COR-L47 (cell line): ENCODE data around the gene PRDM5.
"Not testable (repeated sequence)": the region's sequence is repeated elsewhere in the genome, so short reads cannot be mapped to it uniquely, and the experiment has no call there.

Source experiments
- DNase-seq: peaks from one replicate; lab custom pipeline; 2025; lab: John Stamatoyannopoulos, UW

The PRDM5 gene

DNA sequence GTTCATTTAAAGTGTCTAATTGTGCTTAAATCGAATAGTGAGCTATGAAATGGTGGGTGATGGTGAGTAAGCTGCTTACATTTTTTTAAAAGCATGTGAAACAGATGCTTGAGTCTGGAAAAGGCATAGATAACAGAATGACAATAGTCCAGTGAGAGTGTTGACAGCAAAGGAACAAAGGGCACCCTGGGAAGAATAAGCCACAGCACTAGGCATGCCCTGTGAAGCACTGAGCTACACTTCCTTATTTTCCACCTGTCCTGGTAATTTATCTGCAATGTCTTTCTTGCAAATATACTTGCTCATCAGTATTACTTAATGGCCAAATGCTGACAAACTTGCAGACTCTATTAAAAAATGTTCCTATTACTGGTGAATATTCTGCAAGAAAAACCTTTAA, 168.7 kb downstream of the PRDM5 start:
- peak; percentile 29 for DNase-seq

DNA sequence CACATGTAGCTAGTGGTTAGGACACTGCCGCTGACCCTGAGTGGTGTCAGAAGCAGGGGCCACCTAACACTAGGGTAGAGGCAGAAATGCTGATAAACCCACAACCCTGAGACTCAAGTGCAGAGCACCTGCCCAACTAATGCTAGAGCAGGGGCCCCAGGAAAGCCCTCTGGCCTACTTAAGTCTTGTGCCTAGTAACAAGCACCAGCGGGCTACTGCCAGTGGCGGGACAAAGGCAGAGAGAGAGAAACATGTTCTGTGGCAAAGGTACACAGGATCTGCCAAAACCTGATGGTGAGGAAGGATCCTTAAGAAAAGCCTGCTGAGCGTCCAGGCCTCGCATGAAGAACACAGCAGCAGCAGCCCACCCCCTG, 172.4 kb downstream of the PRDM5 start:
- no peak for DNase-seq

DNA sequence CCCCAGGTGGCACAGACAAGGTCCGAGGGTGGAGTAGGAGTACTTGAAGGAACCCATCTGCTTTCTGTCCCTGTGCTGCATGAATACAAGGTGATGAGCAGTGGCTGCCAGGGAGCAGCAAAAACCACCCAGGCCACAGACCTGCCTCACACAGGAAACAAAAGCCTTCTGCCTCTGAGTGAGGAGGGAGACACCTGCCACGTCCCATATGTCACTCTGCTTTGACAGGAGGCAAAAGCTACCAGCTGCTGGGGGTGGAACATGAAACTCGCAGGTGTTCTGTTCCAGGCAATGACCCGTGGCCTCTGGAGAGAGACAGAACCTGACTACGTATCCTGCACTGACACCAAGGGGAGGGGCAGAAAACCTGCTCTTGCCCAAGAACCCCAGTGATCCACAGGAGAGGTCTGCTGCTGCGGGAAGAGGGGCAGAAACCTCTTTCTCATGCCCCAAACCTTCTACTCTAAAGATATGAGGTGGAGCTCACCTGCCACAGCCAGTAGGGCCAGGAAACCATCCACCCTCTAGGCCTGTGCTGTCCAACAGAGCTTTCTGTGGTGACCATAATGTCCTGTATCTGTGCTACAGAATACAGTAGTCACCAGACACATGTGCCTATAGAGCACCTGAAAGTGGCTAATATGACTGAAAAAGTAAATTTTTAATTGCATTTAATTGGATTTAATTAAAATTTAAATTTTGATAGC, 172.9 kb downstream of the PRDM5 start:
- peak; percentile 31 for DNase-seq

DNA sequence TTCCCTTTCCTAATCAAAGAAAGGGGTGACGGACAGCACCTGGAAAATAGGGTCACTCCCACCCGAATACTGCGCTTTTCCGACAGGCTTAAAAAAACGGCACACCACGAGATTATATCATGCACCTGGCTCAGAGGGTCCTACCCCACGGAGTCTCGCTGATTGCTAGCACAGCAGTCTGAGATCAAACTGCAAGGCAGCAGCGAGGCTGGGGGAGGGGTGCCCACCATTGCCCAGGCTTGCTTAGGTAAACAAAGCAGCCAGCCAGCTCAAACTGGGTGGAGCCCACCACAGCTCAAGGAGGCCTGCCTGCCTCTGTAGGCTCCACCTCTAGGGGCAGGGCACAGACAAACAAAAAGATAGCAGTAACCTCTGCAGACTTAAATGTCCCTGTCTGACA, 180.9 kb downstream of the PRDM5 start:
- DNase-seq = not testable (repeated sequence)

DNA sequence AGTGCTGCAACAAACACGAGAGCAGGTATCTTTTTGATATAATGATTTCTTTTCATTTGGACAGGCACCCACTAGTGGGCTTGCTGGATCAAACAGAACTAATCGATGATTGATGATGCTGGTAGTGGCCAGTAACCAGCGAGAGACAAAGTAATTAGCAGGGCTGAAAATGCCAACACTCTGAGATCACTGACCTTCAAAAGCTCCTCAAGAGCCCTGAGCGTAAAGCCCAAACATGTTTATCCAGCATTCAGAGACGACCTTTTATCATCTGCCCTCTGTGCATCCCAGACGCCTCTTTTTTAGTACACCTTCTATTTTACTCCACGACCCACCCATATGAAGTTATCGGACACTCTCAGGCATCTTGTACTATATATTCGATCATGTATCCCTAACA, 186.2 kb downstream of the PRDM5 start:
- no peak for DNase-seq

DNA sequence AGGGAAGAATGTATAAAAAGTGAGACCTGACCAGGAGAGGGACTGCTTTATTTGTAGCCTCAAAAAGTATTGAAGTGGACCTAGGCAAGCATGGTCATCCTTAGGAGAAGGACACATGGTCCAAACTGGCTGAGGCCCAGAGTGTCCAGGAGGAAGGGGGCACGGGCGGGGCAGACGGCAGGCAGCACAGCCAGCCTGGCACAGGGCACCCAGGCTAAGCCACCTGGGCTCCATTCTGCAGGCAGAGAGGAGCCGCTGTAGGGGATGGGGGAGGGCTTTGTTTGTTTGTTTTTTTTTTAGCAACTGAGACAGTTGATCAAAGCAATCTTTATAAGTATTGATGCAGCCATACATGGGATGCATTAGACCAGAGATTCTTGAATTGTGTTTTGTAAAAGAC, 188.6 kb downstream of the PRDM5 start:
- no peak for DNase-seq

DNA sequence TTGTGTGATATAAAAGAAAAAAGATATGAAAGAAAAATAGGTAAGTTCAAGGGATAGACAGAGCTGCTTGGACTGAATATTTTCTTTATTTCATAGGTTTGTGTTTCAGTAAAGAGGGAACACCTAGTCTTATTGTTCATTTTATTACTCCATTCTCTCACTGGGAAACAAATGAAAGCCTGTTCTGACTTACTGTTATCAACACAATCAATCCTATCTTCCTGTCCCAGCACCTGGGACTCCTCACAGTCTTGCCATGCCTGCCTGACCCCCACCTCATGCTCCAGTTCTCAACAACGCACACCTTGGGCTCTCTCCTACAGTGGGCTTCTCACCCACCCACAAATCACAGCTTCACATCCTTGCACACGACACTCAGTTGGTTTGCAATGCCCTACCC, 189.5 kb downstream of the PRDM5 start:
- no peak for DNase-seq

DNA sequence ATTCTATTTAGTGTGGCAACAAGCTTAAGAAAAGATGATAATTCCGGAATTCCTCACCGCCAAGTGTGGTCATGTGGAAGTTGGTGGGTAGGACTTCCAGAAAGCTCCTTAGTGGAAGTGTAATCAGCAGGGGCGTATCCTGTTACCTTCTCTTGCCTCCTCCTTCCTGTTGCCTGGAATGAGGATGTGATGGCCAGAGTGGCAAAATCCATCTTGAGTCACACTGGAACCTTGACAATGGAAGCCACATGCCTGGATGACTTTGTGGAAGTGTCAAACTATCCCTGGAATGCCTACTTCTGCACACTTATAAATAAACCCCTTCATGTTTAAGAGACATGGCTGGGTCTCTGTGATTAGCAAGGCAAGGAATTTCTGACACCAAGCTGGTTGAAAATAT, 191.0 kb downstream of the PRDM5 start:
- no peak for DNase-seq

DNA sequence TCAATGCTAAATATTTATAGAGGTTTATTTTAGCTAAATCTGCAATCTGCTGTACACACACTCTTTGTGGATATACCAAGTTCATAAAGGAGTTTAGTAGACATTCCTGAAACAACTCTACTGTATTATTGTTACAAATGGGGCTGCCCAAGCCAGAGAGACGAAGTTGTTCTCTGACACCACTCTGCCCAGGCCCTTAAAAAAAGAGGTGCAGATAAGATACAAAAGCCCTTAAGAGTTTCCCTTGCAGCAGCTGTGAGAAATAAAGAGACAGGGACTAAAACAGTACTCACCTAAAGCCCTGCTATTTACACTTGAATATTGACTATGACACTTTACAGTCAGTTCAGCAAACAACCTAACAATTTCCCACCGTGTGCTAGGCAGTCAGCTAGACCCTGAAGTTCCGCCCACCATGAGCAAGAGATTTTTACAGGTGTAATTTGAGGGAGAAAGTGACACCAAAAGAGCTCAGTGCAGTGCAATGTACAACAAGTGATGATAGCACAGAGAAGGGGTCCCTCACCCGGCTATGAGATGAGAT, 191.7 kb downstream of the PRDM5 start:
- DNase-seq = no peak

DNA sequence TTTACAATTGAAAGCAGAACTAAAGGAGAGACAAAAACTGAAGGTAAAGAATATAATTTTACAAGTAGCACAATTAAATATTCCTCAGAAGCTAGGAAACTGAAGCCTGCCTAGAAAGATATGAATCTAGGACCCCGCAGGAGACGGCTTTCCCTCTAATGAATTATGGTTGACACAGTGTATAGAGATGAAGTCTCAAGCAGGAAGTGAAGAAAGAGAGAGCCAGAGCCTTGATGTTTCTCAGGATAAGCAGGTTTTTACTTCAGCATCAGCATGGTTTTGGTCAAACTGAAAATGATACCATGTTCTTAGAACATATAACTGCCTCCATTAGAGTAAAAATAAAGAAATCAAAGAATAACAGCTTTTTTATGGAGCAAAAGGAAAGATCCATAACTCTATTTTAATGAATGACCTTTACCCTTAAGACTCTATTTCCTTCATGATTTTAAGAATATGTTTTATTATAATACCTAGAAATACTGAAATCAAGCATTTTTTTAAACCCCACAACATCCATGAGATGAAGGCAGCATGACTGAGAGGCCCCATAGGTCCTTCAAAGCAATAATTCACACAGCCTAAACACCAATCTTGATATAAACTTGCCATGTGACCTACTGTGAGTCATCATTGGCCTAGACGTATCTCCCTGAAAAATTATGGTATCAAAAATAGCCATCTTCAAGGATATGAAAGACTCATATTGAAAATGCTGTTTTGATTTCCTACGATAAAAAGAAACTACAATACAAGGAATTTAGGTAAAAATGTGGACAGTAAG, 193.4 kb downstream of the PRDM5 start:
- no peak for DNase-seq

DNA sequence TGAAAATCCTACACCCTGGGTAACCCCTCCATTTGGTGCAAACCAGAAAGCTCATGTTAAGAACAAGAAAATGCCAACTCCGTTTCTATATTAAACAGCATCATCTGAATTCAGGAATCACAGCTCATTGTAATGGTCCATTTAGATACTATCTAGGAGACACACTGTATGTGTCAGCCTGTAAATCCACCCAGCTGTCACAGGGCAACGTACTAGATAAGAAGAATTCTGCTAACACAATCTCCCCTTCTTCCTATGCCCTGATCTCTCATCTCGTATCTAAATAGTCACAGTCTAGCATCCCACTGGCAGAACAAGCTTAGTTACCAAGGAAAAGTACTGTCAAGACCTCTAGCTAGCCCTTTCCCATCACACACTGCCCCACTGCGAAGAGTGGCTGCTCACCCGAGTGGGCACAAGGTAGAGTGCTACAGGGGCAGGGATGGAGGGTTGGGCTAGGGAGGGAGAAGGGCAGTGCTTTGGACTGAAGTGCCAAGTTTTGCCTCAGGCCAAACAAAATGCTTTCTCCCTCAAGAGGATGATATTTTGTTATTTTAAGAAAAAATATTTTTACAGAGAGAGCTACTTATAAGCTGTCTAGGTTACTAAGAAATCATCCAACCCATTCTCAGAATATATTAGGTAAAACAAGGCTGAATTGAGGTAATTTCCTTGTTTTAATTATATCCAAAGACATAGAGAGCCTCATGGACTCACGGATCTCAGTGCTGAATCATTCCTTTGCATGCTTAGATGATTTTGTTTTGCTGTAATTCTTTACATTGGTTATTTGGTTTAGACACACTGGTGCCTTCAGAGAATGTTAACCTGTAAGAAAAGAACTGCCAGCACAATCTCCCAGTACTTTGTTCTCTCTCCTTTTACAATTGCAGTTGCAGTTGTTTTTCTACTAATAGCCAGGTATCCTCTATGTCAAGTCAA, 196.6 kb downstream of the PRDM5 start:
- no peak for DNase-seq

DNA sequence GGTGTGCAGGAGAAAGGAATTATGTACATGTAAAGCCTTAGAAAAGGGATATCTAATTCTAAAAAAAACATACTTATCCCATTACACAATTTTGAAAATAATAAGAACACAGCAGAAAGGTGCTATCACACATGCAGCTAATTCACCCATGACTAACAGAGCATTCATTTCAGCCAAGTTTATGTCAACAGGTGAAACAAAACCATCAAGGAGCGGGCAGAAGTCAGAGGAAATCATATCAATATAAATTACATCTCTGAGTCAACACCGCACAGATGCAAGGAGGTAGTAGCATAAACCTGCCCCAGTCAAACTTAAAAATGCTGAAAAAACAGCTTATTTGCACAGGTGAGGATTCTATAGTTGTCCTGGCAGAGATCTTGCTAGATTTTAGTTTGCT, 197.9 kb downstream of the PRDM5 start:
- DNase-seq = peak; percentile 26

DNA sequence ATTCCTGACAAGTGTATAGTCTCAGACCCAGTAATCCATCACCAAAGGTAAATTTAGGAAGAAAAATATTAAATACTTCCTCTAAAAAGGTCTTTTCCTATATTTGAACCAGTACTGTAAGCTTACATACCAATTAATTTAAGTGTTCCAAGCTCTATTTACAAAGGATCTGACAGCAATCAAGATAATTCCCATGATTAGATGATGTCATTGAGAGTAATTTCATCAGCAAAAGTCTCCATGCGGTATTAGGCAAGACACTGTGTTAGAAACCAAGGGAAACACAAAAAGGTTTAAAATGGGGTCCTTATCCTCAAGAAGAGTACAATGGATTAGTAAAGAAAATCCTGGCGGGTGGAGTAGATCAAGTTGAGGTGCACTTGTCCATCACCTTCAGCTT, 198.5 kb downstream of the PRDM5 start:
- no peak for DNase-seq

DNA sequence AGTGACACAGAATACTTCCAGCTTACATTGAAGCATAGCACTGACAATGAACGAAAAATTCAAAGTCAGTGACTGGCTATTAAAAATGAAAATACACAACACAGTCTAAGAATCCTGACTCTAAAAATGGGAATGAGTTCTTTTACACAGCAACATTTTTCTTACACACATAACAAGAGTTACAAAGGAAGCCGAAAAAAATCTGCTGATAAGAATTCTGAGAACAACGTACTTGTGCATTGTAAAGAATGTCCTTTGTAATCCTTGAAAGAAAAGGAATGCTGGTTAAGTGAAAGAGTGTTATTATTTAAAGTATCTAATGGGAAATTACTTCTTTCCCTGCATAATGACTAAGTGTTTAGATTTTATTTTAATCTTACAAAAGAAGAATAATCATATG, 199.4 kb downstream of the PRDM5 start:
- DNase-seq = no peak

DNA sequence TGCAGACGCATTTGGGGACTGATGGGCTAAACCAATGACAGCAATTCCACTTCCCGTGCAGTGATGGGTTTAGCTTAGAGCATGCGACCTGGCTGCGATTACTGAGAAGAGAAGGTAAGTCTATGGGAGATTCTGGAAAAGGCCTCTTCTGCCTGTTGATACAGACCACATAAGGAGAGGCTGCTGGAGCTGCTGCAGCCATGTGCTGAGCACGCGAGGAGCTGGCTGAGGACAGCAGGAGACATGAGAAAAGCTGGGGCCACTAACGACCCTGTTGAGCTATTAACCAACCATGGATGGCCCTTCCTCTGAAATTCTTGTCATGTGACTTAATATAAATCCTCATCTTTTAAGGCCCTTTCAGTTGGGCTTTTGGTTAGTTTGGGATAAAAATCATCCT, 199.9 kb downstream of the PRDM5 start:
- no peak for DNase-seq

DNA sequence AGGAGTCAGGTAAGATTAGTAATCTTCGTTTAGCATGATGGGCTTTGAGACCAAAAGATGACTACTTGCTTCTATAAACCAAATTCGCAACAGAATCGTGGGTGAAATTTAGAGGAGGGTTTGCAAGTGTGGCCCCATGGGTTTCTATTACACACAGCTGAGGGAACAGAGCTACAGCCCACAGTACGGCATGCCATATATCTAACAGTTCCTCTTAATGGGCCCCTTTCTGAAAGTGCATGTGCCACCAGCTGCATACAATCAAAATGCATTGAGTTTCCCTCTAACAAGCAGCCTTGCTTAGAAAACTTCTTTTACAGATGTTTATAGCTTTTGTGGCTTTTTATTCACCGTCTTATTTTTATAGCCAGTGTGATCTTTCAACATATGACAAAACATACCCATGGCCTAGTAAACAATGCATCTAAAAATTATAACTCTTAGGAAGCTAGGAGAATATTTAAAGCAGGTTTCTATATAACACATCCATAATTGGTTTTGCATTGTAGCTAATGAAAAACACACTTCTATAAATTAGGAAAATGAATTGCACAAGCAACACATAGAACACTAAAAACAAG, 202.1 kb downstream of the PRDM5 start:
- DNase-seq = no peak

DNA sequence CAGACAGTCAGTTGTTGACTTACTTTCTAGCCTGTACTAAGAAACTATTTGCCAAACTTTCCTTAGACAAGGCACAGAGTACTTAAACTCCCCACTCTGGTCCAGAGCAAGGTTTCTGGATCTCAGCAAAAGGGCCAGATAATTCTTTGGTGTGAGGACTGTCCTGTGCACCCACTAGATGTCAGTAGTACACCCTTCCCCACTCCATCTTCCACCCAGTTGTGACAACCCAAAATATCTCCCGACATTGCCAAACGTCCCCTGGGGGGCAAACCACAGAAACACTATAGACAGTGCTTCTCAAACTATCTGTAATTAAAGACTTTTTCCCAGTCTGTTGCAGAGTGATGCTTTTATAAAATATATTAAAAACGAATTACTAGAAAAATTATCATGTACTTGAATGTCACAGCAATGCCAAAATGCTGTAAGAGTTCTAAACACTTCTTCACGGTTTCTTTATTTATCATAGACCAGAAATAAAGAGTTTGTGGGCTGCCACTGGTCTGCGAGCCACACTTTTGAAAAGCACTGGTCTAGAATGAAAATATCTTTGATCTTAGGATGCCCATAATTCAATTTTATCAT, 203.5 kb downstream of the PRDM5 start:
- peak; percentile 22 for DNase-seq

DNA sequence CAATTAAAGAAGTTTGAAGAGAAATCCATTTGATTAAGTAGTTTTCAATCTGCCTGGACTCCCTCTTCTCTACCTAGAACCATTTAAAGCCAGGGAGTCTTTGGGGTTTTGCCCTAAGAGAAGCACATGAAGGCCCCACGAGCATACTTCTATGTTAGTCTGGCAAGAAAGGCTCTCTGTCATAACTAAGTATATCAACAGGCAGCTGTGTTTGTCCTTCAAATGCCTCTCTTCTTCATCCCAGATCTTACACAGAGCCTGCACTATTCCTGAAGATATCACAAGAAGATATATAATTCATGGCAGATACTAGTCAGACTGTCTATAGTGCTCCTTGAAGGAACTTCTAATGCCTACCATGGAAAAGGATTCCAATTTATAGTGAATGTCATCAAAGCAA, 206.2 kb downstream of the PRDM5 start:
- no peak for DNase-seq

DNA sequence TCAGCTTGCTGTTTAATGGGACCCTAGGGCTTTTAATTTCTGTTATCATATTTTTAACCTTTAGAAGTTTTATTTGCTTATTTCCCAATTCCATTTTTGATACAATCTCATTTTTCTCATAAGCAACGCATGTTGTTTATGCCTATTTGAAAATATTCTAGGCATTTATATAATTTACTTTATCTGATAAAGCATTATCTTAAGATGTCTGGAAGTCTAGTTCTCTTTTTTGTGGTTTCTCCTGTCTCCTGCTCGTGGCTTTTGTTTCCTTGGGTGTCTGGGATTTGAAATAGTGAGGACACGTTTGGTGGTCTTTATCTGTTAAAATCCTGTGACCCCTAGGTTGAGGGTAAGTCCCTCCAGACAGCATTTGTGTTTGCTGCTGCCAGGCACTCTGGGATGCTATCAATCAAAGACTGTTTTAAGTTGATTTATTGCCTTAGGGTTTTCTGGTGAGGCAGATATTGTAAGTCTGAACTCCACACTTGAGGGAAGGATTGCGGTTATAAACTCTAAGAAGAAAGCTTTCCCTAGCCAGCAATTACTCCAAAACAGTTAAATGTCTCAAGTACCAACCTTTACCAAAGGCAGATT, 208.0 kb downstream of the PRDM5 start:
- DNase-seq = no peak

DNA sequence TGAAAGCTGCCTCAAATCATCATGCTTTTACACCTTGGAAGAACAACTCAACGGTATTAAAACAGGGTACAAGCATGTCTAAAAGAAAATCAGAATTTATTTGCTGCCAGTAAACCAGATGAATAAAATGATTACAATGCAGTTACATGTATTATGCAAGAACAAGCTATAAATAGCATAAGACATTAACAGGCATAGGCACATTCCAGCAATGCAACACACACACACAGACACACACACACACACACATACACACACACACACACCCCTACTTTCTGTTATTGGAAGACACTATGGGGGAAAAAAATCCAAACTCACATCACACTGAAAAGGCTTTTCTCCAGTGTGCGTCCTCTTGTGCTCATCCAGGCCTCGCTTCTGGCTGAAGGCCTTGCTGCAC, 212.5 kb downstream of the PRDM5 start:
- DNase-seq = no peak

DNA sequence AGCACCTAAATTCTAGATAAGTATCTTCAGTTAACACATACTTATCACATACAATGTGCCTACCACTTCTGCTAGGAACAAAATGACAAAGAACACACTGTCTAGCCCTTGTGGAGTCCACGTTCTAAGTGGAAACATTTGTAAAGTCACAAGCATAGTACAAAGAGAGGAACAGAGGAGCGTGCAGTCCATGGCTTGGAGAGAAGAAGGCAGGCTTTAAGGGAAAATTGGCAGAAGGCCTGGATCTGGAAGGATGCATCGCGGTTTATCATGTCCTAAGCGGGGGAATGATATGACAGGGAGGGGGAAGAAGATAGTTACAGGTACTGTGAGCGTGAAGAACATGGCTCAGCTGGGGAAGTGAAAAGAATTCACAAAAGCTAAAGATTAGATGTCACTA, 218.0 kb downstream of the PRDM5 start:
- DNase-seq = no peak
